Activated naive CD8-positive, alpha-beta T cell treated with anti-CD3 and anti-CD28 coated beads for 36 hours (primary cell): ENCODE measurements around the gene GNPTAB. TPM values are rescaled to one million over a fixed set of nuclear protein-coding genes. Genes with fewer than 3 reads are reported as not detected.

ENCODE experiments used
- DNase-seq: peaks from one replicate; pipeline ENCODE4 v3.0.0; 2021
- H3K27ac Mint-ChIP-seq: one replicate; pipeline ENCODE4 v1.8.0; 2022; ENCODE audit warnings: mild to moderate bottlenecking, moderate library complexity, mixed read lengths
- H3K27me3 Mint-ChIP-seq: one replicate; pipeline ENCODE4 v1.8.0; 2022; ENCODE audit warnings: mild to moderate bottlenecking, mixed read lengths
- H3K36me3 Mint-ChIP-seq: one replicate; pipeline ENCODE4 v1.8.0; 2021; ENCODE audit warnings: mild to moderate bottlenecking, mixed read lengths
- H3K4me1 Mint-ChIP-seq: one replicate; pipeline ENCODE4 v1.8.0; 2021; ENCODE audit warnings: mixed read lengths
- H3K4me3 Mint-ChIP-seq: one replicate; pipeline ENCODE4 v1.8.0; 2022; ENCODE audit warnings: mild to moderate bottlenecking, moderate library complexity, mixed read lengths
- H3K9me3 Mint-ChIP-seq: one replicate; pipeline ENCODE4 v1.8.0; 2022; ENCODE audit warnings: mixed read lengths
- total RNA-seq, 2 experiments: library from RNA; stranded (reverse); gene quantifications; one replicate each; pipeline ENCODE4 v1.2.3, GENCODE V29; 2021

GNPTAB gene
- total RNA-seq, 2 experiments from 2014 or later: 44.9 to 47.4 TPM

- DNase-seq: no peak
- H3K27ac Mint-ChIP-seq: no peak overlapping the region
- H3K4me1 Mint-ChIP-seq: peaks cover 4% of the 10 kb centered on the region
- no peaks in the 10 kb centered on the region for H3K27me3 Mint-ChIP-seq
- H3K36me3 Mint-ChIP-seq: peaks cover 10% of the 10 kb centered on the region
- H3K9me3 Mint-ChIP-seq: no peaks in the 10 kb centered on the region
- H3K4me3 Mint-ChIP-seq: no peak overlapping the region
Measured at GRCh38 chr12:101729842-101730241, 100.9 kb downstream of the GNPTAB start.

- H3K9me3 Mint-ChIP-seq: no peaks in the 10 kb centered on the region
- no peak overlapping the region for H3K4me3 Mint-ChIP-seq
- H3K36me3 Mint-ChIP-seq: peaks cover 5% of the 10 kb centered on the region
- DNase-seq: no peak
- no peaks in the 10 kb centered on the region for H3K27me3 Mint-ChIP-seq
- H3K27ac Mint-ChIP-seq: no peak overlapping the region
- H3K4me1 Mint-ChIP-seq: peaks cover 4% of the 10 kb centered on the region
Measured at GRCh38 chr12:101727098-101727497, 103.7 kb downstream of the GNPTAB start.

GRCh38 chr12:101722392-101722791 is 108.4 kb downstream of the GNPTAB start:
- no peak overlapping the region for H3K27ac Mint-ChIP-seq
- no peak overlapping the region for H3K4me3 Mint-ChIP-seq
- H3K9me3 Mint-ChIP-seq: no peaks in the 10 kb centered on the region
- DNase-seq: no peak
- peaks cover 6% of the 10 kb centered on the region for H3K36me3 Mint-ChIP-seq
- H3K4me1 Mint-ChIP-seq: peaks cover 6% of the 10 kb centered on the region
- no peaks in the 10 kb centered on the region for H3K27me3 Mint-ChIP-seq

GRCh38 chr12:101720118-101720517 is 110.6 kb downstream of the GNPTAB start:
- peaks cover 5% of the 10 kb centered on the region for H3K36me3 Mint-ChIP-seq
- H3K4me3 Mint-ChIP-seq: no peak overlapping the region
- H3K27ac Mint-ChIP-seq: no peak overlapping the region
- peaks cover 2% of the 10 kb centered on the region for H3K4me1 Mint-ChIP-seq
- no peaks in the 10 kb centered on the region for H3K9me3 Mint-ChIP-seq
- no peak for DNase-seq
- no peaks in the 10 kb centered on the region for H3K27me3 Mint-ChIP-seq

- DNase-seq: no peak
- Mint-ChIP-seq H3K36me3 (peaks cover 5% of the 10 kb centered on the region), H3K27ac (no peak overlapping the region), H3K4me3 (no peak overlapping the region), H3K9me3 (no peaks in the 10 kb centered on the region), H3K27me3 (no peaks in the 10 kb centered on the region), H3K4me1 (peaks cover 2% of the 10 kb centered on the region)
Measured at GRCh38 chr12:101719566-101719965, 111.2 kb downstream of the GNPTAB start.

- no peak overlapping the region for H3K27ac Mint-ChIP-seq
- H3K36me3 Mint-ChIP-seq: peaks cover 3% of the 10 kb centered on the region
- DNase-seq: no peak
- no peaks in the 10 kb centered on the region for H3K9me3 Mint-ChIP-seq
- peaks cover 7% of the 10 kb centered on the region for H3K4me1 Mint-ChIP-seq
- no peaks in the 10 kb centered on the region for H3K27me3 Mint-ChIP-seq
- no peak overlapping the region for H3K4me3 Mint-ChIP-seq
Measured at GRCh38 chr12:101714877-101715444, 115.8 kb downstream of the GNPTAB start.

- Mint-ChIP-seq H3K27me3 (no peaks in the 10 kb centered on the region), H3K9me3 (no peaks in the 10 kb centered on the region), H3K4me1 (peaks cover 14% of the 10 kb centered on the region), H3K36me3 (peaks cover 7% of the 10 kb centered on the region), H3K4me3 (no peak overlapping the region), H3K27ac (no peak overlapping the region)
- DNase-seq: no peak
Measured at GRCh38 chr12:101713930-101714329, 116.8 kb downstream of the GNPTAB start.

- Mint-ChIP-seq H3K4me1 (peaks cover 14% of the 10 kb centered on the region), H3K36me3 (peaks cover 7% of the 10 kb centered on the region), H3K27me3 (no peaks in the 10 kb centered on the region), H3K9me3 (no peaks in the 10 kb centered on the region), H3K27ac (no peak overlapping the region), H3K4me3 (no peak overlapping the region)
- no peak for DNase-seq
Measured at GRCh38 chr12:101713059-101713682, 117.6 kb downstream of the GNPTAB start.

- Mint-ChIP-seq H3K27ac (no peak overlapping the region), H3K4me3 (no peak overlapping the region), H3K9me3 (no peaks in the 10 kb centered on the region), H3K36me3 (peaks cover 7% of the 10 kb centered on the region), H3K27me3 (no peaks in the 10 kb centered on the region), H3K4me1 (peaks cover 18% of the 10 kb centered on the region)
- DNase-seq: no peak
Measured at GRCh38 chr12:101710288-101710687, 120.5 kb downstream of the GNPTAB start.

- H3K27ac Mint-ChIP-seq: no peak overlapping the region
Measured at GRCh38 chr12:101707131-101707782, 123.5 kb downstream of the GNPTAB start.

GRCh38 chr12:101706403-101706802 is 124.4 kb downstream of the GNPTAB start:
- no peak for DNase-seq
- no peak overlapping the region for H3K4me3 Mint-ChIP-seq
- no peak overlapping the region for H3K27ac Mint-ChIP-seq
- peaks cover 20% of the 10 kb centered on the region for H3K4me1 Mint-ChIP-seq
- H3K9me3 Mint-ChIP-seq: no peaks in the 10 kb centered on the region
- H3K27me3 Mint-ChIP-seq: no peaks in the 10 kb centered on the region
- peaks cover 7% of the 10 kb centered on the region for H3K36me3 Mint-ChIP-seq

More at GRCh38 chr12:101707131-101707782, 123.5 kb downstream of the GNPTAB start:
- H3K4me3 Mint-ChIP-seq: no peak overlapping the region
- peaks cover 7% of the 10 kb centered on the region for H3K36me3 Mint-ChIP-seq
- H3K27me3 Mint-ChIP-seq: no peaks in the 10 kb centered on the region
- DNase-seq: no peak
- H3K9me3 Mint-ChIP-seq: no peaks in the 10 kb centered on the region
- peaks cover 19% of the 10 kb centered on the region for H3K4me1 Mint-ChIP-seq

GRCh38 chr12:101703487-101703886 is 127.3 kb downstream of the GNPTAB start:
- no peak for DNase-seq
- no peak overlapping the region for H3K4me3 Mint-ChIP-seq
- no peaks in the 10 kb centered on the region for H3K9me3 Mint-ChIP-seq
- H3K27me3 Mint-ChIP-seq: no peaks in the 10 kb centered on the region
- H3K4me1 Mint-ChIP-seq: peaks cover 35% of the 10 kb centered on the region
- peaks cover 2% of the 10 kb centered on the region for H3K36me3 Mint-ChIP-seq
- no peak overlapping the region for H3K27ac Mint-ChIP-seq

GRCh38 chr12:101700299-101700820 is 130.4 kb downstream of the GNPTAB start:
- Mint-ChIP-seq H3K36me3 (peaks cover 2% of the 10 kb centered on the region), H3K9me3 (no peaks in the 10 kb centered on the region), H3K4me1 (peaks cover 44% of the 10 kb centered on the region), H3K27ac (no peak overlapping the region), H3K4me3 (no peak overlapping the region), H3K27me3 (no peaks in the 10 kb centered on the region)
- DNase-seq: no peak

- Mint-ChIP-seq H3K36me3 (peaks cover 2% of the 10 kb centered on the region), H3K4me1 (peaks cover 44% of the 10 kb centered on the region)
Measured at GRCh38 chr12:101698800-101699347, 131.9 kb downstream of the GNPTAB start.

More at GRCh38 chr12:101698800-101699347, 131.9 kb downstream of the GNPTAB start:
- DNase-seq: peak; percentile 3
- no peaks in the 10 kb centered on the region for H3K27me3 Mint-ChIP-seq
- H3K9me3 Mint-ChIP-seq: no peaks in the 10 kb centered on the region
- peak overlapping the region; percentile 83 for H3K4me3 Mint-ChIP-seq
- H3K27ac Mint-ChIP-seq: no peak overlapping the region
